ENCODE results near the gene KRI1. TPM values are rescaled to one million over a fixed set of nuclear protein-coding genes. Genes with fewer than 3 reads are reported as not detected.

Gene KRI1
- total RNA-seq, 6 experiments from 2014 or later = 12.8 to 20.2 (median 17.5) TPM

DNA sequence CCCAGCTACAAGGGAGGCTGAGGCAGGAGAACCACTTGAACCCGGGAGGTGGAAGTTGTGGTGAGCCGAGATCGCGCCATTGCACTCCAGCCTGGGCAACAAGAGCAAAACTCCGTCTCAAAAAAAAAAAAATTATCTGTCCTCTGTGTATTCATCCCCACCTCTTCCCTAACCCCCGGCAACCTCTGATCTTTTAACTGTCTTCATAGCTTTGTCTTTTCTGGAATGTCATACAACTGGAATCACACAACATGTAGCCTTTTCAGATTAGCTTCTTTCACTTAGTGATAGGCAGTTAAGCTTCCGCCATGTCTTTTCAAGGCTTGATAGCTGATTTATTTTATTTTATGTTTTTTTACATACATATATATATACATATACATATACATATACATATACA lies 40.2 kb downstream of the KRI1 start:
- TF ChIP-seq, protein P1, sequence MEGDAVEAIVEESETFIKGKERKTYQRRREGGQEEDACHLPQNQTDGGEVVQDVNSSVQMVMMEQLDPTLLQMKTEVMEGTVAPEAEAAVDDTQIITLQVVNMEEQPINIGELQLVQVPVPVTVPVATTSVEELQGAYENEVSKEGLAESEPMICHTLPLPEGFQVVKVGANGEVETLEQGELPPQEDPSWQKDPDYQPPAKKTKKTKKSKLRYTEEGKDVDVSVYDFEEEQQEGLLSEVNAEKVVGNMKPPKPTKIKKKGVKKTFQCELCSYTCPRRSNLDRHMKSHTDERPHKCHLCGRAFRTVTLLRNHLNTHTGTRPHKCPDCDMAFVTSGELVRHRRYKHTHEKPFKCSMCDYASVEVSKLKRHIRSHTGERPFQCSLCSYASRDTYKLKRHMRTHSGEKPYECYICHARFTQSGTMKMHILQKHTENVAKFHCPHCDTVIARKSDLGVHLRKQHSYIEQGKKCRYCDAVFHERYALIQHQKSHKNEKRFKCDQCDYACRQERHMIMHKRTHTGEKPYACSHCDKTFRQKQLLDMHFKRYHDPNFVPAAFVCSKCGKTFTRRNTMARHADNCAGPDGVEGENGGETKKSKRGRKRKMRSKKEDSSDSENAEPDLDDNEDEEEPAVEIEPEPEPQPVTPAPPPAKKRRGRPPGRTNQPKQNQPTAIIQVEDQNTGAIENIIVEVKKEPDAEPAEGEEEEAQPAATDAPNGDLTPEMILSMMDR (IDR thresholded peaks at IDR 0.05) = no peak
- H3K4me3 Mint-ChIP-seq = no peak overlapping the region
- H3K36me3 Mint-ChIP-seq (ENCODE audit: low read depth) = no peaks in the 10 kb centered on the region
- H3K27me3 Mint-ChIP-seq (ENCODE audit: insufficient read depth) = peaks cover 8% of the 10 kb centered on the region
- DNase-seq = no peak
- no peaks in the 10 kb centered on the region for H3K9me3 Mint-ChIP-seq
- H3K27ac Mint-ChIP-seq = no peak overlapping the region
- no peaks in the 10 kb centered on the region for H3K4me1 Mint-ChIP-seq (ENCODE audit: low read depth)

DNA sequence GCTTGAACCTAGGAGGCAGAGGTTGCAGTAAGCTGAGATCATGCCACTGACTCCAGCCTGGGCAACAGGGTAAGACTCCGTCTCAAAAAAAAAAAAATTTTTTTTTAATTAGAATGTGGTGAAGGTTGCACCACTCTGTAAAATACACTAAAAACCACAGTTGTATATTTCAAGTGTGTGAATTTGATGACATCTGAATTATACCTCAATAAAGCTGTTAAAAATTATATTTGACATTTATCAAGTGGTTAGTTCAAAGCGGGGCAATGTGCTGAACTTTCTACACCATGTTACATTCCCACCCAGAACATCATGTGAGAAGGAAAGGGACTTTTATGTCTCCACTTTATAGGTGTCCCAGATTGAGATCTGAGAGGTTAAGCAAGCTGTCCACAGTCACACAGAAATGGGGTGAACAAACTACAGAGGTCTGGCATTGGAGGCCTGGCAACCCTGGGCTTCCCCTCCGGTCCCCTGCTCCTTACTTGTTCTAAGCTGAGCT lies 42.6 kb downstream of the KRI1 start:
- Mint-ChIP-seq H3K27me3 (ENCODE audit: insufficient read depth) (peaks cover 11% of the 10 kb centered on the region), H3K9me3 (no peaks in the 10 kb centered on the region), H3K27ac (no peak overlapping the region), H3K36me3 (ENCODE audit: low read depth) (no peaks in the 10 kb centered on the region), H3K4me3 (no peak overlapping the region), H3K4me1 (ENCODE audit: low read depth) (peaks cover 15% of the 10 kb centered on the region)
- TF ChIP-seq, protein P1 (IDR thresholded peaks at IDR 0.05) = no peak
- no peak for DNase-seq

DNA sequence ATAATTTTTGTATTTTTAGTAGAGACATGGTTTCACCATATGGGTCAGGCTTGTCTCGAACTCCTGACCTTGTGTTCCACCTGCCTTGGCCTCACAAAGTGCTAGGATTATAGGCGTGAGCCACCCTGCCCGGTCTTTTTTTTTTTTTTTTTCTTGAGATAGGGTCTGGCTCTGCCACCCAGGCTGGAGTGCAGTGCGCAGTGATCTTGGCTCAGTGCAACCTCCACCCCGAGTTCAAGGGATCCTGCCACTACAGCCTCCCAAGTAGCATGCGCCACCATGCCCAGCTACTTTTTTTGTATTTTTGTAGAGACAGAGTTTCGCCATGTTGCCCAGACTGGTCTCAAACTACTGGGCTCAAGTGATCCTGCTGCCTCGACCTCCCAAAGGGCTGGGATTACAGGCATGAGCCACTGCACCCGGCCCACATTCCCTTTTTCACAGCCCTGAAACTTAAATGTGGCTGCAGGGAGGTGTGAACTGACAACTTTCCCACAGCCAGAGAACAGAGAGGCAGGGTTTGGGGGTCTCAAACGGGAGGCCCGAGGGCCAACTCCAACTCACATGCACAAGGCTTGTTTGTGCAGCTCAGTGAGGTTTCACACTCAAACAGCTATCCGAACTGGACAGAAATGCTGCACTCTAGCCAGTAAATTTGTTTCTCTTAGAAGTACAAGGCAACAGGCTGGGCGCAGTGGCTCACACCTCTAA lies 44.2 kb downstream of the KRI1 start:
- TF ChIP-seq, protein P1 (IDR thresholded peaks at IDR 0.05) = no peak
- no peak overlapping the region for H3K4me3 Mint-ChIP-seq
- H3K4me1 Mint-ChIP-seq (ENCODE audit: low read depth) = peaks cover 23% of the 10 kb centered on the region
- peaks cover 11% of the 10 kb centered on the region for H3K27me3 Mint-ChIP-seq (ENCODE audit: insufficient read depth)
- no peaks in the 10 kb centered on the region for H3K9me3 Mint-ChIP-seq
- no peak overlapping the region for H3K27ac Mint-ChIP-seq
- H3K36me3 Mint-ChIP-seq (ENCODE audit: low read depth) = no peaks in the 10 kb centered on the region
- no peak for DNase-seq

DNA sequence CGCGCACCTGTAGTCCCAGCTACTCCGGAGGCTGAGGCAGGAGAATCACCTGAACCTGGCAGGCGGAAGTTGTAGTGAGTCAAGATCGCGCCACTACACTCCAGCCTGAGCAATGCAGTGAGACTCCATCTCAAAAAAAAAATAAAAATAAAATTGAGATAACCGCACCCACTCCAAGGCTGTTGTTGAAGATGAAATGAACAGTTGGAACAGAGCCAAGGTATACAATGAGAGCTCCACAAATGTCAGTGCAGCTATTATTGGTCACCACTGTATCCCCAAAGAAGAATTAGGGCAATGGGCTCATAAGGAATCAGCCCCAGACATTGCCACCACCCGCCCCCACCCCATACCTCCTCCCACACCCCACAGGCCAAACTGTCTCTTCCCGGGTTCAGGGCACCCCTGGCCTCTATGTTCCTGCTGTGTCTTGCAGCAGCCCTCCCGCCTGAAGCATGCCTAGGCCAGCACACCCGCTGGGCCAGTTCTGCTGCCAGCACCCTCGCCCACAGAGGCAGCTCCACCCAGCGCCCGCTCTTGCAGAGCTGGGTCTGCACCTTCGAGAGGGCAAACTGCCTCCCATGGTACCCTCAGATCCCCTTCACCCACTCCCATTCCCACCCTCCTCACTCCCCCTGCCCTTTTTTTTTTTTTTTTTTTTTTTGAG lies 45.0 kb downstream of the KRI1 start:
- TF ChIP-seq, protein P1 (IDR thresholded peaks at IDR 0.05) = no peak
- no peaks in the 10 kb centered on the region for H3K9me3 Mint-ChIP-seq
- no peaks in the 10 kb centered on the region for H3K36me3 Mint-ChIP-seq (ENCODE audit: low read depth)
- H3K27me3 Mint-ChIP-seq (ENCODE audit: insufficient read depth) = peaks cover 11% of the 10 kb centered on the region
- H3K4me3 Mint-ChIP-seq = no peak overlapping the region
- DNase-seq = no peak
- no peak overlapping the region for H3K27ac Mint-ChIP-seq
- H3K4me1 Mint-ChIP-seq (ENCODE audit: low read depth) = peaks cover 29% of the 10 kb centered on the region

DNA sequence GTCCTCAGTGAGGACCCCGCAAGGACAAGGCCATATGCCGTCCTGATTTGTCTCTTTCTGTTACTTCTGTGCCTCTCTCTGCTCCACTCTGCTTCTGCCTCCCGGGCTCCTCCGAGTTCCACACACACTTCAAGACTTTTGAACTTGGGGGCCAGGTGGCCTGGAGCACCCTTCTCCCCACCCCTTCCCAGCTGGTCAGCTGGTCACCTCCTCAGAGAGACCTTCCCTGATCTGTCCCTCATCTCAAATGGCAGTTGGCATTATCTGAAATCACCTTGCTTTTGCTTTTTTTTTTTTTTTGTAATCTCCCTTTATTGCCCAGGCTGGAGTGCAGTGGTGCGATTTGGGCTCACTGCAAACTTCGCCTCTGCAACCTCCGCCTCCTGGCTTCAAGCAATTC lies 46.4 kb downstream of the KRI1 start:
- Mint-ChIP-seq H3K36me3 (ENCODE audit: low read depth) (no peaks in the 10 kb centered on the region), H3K4me1 (ENCODE audit: low read depth) (peaks cover 32% of the 10 kb centered on the region), H3K27me3 (ENCODE audit: insufficient read depth) (peaks cover 12% of the 10 kb centered on the region), H3K9me3 (no peaks in the 10 kb centered on the region), H3K27ac (peak overlapping the region; percentile 60; the same call in 1 of the 2 replicates), H3K4me3 (no peak overlapping the region)
- DNase-seq = no peak
- TF ChIP-seq, protein P1 (IDR thresholded peaks at IDR 0.05) = no peak
